NB4 (cell line): ENCODE measurements around the gene IFI6.
"Not testable (repeated sequence)": the region's sequence is repeated elsewhere in the genome, so short reads cannot be mapped to it uniquely, and the experiment has no call there.

Experiments
- MYC ChIP-seq: IDR thresholded peaks from 2 replicates; pipeline ENCODE4 v1.6.1; 2011; ENCODE audit warnings: low read depth, low read length
- POLR2A ChIP-seq: IDR thresholded peaks from 2 replicates; pipeline ENCODE4 v1.6.1; 2011; ENCODE audit warnings: mild to moderate bottlenecking; ENCODE audit not compliant: insufficient read length; ENCODE audit errors: extremely low read depth
- TF ChIP-seq, protein P1 (sequence below): IDR thresholded peaks from one replicate; pipeline ENCODE4 v1.5.1; 2012; ENCODE audit warnings: low read depth, low read length
- TF ChIP-seq, protein P2 (sequence below): IDR thresholded peaks from 2 replicates; pipeline ENCODE4 v1.6.1; 2011; ENCODE audit warnings: low read depth, low read length

DNA sequence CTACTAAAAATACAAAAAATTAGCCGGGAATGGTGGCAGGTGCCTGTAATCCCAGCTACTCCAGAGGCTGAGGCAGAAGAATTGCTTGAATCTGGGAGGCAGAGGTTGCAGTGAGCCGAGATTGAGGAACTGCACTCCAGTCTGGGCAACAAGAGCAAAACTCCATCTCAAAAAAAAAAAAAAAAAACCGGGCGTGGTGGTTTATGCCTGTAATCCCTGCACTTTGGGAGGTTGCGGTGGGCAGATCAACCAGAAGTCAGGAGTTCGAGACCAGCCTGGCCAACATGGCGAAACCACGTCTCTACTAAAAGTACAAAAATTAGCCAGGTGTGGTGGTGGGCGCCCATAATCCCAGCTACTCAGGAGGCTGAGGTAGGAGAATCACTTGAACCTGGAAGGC, 31.5 kb downstream of the IFI6 start:
- TF ChIP-seq, protein P1, sequence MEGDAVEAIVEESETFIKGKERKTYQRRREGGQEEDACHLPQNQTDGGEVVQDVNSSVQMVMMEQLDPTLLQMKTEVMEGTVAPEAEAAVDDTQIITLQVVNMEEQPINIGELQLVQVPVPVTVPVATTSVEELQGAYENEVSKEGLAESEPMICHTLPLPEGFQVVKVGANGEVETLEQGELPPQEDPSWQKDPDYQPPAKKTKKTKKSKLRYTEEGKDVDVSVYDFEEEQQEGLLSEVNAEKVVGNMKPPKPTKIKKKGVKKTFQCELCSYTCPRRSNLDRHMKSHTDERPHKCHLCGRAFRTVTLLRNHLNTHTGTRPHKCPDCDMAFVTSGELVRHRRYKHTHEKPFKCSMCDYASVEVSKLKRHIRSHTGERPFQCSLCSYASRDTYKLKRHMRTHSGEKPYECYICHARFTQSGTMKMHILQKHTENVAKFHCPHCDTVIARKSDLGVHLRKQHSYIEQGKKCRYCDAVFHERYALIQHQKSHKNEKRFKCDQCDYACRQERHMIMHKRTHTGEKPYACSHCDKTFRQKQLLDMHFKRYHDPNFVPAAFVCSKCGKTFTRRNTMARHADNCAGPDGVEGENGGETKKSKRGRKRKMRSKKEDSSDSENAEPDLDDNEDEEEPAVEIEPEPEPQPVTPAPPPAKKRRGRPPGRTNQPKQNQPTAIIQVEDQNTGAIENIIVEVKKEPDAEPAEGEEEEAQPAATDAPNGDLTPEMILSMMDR = not testable (repeated sequence)
- TF ChIP-seq, protein P2, sequence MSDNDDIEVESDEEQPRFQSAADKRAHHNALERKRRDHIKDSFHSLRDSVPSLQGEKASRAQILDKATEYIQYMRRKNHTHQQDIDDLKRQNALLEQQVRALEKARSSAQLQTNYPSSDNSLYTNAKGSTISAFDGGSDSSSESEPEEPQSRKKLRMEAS = not testable (repeated sequence)
- TF ChIP-seq POLR2A, MYC: not testable (repeated sequence)
